DMS114 treated with DMSO at 0.1 percent for 48 hours (cell line): ENCODE results near the gene SLC26A11.

Source experiments
- DNase-seq: peaks from one replicate; lab custom pipeline; 2025; ENCODE audit not compliant: unreplicated experiment; lab: John Stamatoyannopoulos, UW

SLC26A11 gene

DNA sequence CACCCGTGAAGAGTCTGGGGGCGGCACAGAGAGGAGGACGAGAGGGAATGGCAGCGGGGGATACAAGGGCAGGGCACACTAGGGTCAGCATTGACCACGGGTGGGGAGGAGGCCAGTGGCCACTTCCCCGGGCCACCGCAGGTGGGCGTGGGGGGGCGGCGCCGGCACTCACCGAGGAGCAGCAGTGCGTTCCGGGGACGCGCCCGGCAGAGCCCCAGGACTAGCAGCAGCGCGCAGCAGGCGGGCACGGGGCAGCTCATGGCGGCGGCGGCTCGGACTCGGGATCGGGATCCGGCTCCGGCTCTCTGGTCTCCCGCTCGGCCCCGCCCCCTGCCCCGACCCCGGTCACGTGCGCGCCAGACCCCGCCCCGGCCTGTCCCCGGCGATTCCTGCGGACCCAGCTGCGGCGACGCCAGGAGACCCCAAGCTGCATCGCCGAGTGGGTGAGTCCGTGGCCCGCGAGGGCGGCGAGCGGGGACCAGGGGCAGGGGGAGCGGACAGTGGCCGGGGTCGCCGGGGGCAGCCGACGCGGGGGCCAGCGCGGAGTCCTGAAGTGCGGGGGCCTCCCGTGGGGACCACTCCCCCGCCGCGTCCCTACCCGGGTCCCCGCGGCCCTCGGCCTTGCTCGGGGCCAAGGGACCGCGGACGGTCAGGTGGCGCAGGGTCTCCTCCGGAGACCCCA is at the start of gene SLC26A11, which contains the start of gene SGSH:
SLC26A11 (plus strand) TSS at position 374 of the 682 bp plus-strand sequence. CDS start 1,134 bp downstream, outside the sequence.
SGSH (minus strand) TSS at position 280 of the 682 bp plus-strand sequence; CDS start at position 260, 20 bp downstream.
- DNase-seq = peak; percentile 23

DNA sequence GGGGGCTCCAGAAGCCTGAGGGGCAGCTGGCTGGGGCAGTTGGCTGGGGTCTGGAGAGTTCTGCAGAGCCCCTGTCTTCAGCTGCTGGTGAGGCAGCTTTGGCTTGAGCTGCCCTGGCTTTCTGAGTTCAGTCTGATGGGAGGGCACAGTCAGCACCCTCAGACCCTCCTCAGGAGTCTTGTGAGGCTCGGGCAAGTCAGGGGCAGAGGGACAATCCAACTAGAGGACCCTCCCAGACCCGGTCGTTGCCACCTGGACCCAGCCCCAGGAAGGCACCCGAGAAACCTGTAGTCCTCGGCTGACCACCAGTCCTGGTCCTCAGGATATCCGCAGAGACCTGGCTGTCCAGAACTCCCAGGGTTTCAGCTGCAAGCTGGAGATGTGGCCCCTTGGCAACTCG is 48.5 kb upstream of the SLC26A11 start:
- no peak for DNase-seq

DNA sequence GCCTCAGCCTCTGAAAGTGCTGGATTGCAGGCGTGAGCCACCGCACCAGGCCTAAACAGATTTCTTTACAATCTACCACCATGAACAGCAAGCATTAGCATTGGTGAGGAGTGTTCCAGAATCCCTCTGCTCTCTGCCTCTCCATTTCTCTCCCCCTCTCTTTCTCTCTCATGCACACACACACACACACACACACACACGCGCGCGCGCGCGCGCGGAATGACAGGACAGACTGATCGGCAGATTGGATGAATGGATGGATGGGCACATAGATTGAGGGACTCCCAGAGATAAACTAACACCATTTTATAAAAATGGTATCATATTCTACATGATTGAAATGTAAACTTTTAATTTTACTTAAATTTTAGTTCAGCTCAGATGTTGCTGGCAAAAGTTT is 47.1 kb upstream of the SLC26A11 start:
- DNase-seq = no peak

GRCh38 chr17:80173916-80174315 is 46.3 kb upstream of the SLC26A11 start:
- no peak for DNase-seq

GRCh38 chr17:80176757-80177156 is 43.5 kb upstream of the SLC26A11 start:
- no peak for DNase-seq

- DNase-seq = no peak
Measured at GRCh38 chr17:80177986-80178595, 42.1 kb upstream of the SLC26A11 start.

DNA sequence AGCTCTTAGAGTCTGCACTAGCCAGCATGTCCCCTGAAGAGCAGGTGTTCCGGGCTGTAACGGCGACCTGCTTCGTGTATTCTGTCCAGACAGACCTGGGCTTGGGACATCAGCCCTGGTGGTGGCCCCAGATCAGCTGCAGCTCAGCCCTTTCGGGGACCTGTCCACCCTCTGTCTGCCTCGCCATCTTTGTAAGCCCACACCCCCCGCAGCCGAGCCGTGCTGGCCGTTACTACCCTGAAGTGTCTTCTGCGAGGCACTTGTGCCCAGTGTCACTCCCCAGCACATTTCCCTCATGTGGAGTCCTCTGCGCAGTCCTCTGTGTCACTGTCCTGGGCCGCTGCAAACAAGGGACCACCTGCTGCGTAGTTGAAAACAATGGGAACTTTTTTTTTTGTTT is 40.0 kb upstream of the SLC26A11 start:
- DNase-seq = no peak

DNA sequence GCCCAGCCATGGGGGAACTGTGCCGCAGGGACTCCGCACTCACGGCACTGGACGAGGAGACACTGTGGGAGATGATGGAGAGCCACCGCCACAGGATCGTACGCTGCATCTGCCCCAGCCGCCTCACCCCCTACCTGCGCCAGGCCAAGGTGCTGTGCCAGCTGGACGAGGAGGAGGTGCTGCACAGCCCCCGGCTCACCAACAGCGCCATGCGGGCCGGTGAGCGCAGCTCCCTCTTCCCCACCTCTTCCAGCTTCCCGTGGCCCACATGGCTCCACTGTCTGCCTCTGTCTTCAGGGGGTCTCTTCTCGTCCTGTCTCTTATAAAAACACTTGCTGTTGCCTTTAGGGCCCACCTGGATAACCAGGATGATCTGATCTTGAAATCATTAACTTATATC is 38.8 kb upstream of the SLC26A11 start:
- no peak for DNase-seq

GRCh38 chr17:80182118-80182844 is 37.9 kb upstream of the SLC26A11 start:
- no peak for DNase-seq

- no peak for DNase-seq
Measured at GRCh38 chr17:80182845-80183223, 37.4 kb upstream of the SLC26A11 start.

DNA sequence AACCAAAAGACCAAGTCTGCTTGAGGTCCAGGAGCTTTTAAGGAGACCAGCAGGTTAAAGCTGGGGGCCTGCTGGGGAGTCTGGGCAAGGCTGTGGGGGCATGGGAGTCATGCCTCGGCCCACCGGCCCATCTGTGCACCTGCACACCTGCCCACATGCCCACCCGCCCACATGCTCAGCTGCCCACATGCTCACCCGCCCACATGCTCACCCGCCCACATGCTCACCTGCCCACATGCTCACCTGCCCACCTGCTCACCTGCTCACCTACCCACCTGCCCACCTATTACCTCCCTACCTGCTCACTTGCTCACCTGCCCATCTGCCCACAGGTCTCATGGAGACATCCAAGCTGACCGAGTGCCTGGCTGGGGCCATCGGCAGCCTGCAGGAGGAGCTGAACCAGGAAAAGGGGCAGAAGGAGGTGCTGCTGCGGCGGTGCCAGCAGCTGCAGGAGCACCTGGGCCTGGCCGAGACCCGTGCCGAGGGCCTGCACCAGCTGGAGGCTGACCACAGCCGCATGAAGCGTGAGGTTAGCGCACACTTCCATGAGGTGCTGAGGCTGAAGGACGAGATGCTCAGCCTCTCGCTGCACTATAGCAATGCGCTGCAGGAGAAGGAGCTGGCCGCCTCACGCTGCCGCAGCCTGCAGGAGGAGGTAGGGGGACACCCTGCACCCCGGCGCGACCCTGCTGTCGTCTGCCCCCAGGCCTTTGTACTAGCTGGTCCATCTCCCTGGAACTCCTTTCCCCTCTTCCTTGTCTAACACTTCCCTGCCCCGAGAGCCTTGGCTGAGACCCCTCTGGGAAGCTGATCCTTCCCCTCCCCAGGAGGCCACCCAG is 36.4 kb upstream of the SLC26A11 start:
- DNase-seq = no peak

GRCh38 chr17:80184423-80184714 is 35.9 kb upstream of the SLC26A11 start:
- no peak for DNase-seq

- DNase-seq = no peak
Measured at GRCh38 chr17:80185968-80186367, 34.3 kb upstream of the SLC26A11 start.

GRCh38 chr17:80187090-80187489 is 33.1 kb upstream of the SLC26A11 start:
- DNase-seq = no peak

GRCh38 chr17:80187515-80187941 is 32.7 kb upstream of the SLC26A11 start:
- DNase-seq = no peak

GRCh38 chr17:80189611-80190010 is 30.6 kb upstream of the SLC26A11 start:
- no peak for DNase-seq

DNA sequence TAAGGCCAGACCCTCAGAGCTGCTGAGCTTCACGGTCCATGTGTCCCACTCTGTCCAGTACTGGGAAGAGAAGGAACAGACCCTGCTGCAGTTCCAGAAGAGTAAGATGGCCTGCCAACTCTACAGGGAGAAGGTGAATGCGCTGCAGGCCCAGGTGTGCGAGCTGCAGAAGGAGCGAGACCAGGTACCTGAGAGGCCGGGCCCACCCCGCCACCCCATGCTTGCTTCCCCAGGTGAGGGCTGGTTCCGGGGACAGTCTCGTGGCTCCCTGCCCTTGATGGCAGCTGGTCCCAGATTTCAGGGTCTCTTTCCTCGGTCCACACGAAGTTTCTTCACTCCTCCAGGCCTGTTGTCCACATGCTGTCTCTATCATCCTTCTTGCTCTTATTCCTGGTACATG is 29.5 kb upstream of the SLC26A11 start:
- no peak for DNase-seq

GRCh38 chr17:80191192-80191591 is 29.0 kb upstream of the SLC26A11 start:
- no peak for DNase-seq

DNA sequence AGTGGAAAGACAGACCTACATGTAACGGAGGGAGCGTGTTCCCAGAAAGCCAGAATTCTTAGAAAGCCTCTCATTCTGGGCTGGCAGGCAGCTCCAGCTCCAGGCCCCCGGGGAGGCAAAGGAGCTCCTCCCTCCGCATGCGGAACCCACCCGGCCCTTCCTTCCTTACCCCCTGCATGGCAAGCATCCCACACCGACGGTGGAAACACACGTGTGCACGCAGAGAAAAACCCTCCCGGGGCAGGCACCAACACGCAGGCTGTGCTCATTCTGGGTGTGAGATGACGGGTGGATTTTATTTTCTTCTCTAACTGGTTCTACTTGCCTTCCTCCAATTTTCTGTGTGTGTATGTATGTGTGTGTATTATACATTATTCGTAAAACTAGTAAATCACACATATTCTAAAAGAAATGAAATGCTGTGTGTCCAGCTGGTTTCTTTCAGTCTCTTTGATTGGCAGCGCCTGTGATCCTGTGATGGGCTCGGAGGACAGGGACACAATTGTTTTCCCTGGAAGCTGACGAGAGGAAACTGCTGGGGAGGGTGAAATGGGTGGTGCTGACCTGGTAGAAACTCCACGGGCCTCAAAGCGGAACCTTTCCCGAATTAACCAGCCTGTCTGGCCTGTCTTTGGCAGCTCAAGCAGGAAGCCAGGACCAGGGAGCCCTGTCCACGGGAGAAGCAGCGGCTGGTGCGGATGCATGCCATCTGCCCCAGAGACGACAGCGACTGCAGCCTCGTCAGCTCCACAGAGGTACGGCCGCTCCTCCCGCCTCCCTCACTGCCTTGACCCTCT is 28.2 kb upstream of the SLC26A11 start:
- no peak for DNase-seq

DNA sequence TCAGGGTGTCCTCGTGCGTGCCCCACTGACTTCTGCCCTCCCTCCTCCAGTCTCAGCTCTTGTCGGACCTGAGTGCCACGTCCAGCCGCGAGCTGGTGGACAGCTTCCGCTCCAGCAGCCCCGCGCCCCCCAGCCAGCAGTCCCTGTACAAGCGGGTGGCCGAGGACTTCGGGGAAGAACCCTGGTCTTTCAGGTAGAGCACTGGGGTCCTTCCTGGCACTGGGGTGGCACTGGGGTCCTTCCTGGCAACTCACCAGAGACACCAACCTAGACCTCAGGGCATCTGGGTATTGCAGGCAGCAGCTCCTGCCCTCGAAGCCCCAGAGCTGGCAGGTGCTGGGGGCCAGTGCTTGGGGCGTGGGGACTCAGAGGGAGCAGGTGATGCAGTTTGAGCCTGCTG is 25.1 kb upstream of the SLC26A11 start:
- no peak for DNase-seq
